Hepatocyte (in vitro differentiated cells): ENCODE results near the gene C4orf54.

Experiments
- EZH2 ChIP-seq: fragments of 200-600 bp; sonication (generic); IDR thresholded peaks from 2 replicates; pipeline ENCODE4 v1.6.1; 2016; ENCODE audit warnings: antibody characterized with exemption, mild to moderate bottlenecking, borderline replicate concordance
- TF ChIP-seq, protein P1 (sequence below): fragments of 200-600 bp; sonication (generic); IDR thresholded peaks from 2 replicates; pipeline ENCODE4 v1.5.1; 2016; ENCODE audit warnings: antibody characterized with exemption, mild to moderate bottlenecking; ENCODE audit not compliant: poor library complexity

DNA sequence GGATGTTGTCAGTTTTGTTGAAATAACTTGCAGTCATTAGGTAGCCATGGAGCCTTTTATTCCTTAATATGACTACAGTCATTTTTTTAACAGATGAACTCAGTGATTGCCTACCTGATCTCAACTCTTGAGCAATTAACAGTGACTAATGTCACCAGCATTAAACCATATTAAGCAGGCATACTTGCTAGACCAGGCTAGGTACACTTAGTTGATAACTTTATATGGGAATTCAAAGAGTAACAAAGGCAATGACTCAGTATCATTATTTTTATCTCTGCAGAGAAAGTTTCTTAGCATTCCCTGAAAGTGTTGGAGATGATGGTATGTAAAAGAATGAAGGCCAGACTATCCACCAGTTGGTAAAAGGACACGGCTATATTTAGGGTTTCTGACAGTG is at the start of gene C4orf54:
- TF ChIP-seq, protein P1, sequence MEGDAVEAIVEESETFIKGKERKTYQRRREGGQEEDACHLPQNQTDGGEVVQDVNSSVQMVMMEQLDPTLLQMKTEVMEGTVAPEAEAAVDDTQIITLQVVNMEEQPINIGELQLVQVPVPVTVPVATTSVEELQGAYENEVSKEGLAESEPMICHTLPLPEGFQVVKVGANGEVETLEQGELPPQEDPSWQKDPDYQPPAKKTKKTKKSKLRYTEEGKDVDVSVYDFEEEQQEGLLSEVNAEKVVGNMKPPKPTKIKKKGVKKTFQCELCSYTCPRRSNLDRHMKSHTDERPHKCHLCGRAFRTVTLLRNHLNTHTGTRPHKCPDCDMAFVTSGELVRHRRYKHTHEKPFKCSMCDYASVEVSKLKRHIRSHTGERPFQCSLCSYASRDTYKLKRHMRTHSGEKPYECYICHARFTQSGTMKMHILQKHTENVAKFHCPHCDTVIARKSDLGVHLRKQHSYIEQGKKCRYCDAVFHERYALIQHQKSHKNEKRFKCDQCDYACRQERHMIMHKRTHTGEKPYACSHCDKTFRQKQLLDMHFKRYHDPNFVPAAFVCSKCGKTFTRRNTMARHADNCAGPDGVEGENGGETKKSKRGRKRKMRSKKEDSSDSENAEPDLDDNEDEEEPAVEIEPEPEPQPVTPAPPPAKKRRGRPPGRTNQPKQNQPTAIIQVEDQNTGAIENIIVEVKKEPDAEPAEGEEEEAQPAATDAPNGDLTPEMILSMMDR: no peak
- TF ChIP-seq EZH2: no peak
